Gastrocnemius medialis (tissue), 4 donors: ENCODE measurements around the gene DAAM1. TPM values are rescaled to one million over a fixed set of nuclear protein-coding genes. Genes with fewer than 3 reads are reported as not detected.

Experiments
- ATAC-seq, 2 donors: fragments of 150-250 bp; one replicate each; pipeline ENCODE4 v1.9.1; 2016
- DNase-seq, 2 donors: peaks; one replicate each; pipeline ENCODE4 v3.0.0-alpha.2; 2019
- H3K27ac ChIP-seq, 4 donors: fragments of 200-600 bp; sonication (generic); 1 replicate in 1 of 4; 2 replicates in 3 of 4; pipeline ENCODE4 v1.5.1; 2016 to 2018; ENCODE audit warnings: mild to moderate bottlenecking in 2 of 4, moderate library complexity in 1 of 4
- H3K27me3 ChIP-seq, 3 donors: fragments of 200-600 bp; sonication (generic) in 2 of 3; 1 replicate in 1 of 3; 2 replicates in 2 of 3; pipeline versions ENCODE4 v1.5.1 to v1.6.0; 2016 to 2019; ENCODE audit warnings: mild to moderate bottlenecking in 1 of 3, moderate library complexity in 1 of 3
- H3K36me3 ChIP-seq, 2 donors: fragments of 200-600 bp; sonication (generic) in 1 of 2; one replicate each; pipeline ENCODE4 v1.5.1; 2017 to 2018
- H3K4me1 ChIP-seq, 2 donors: fragments of 200-600 bp; sonication (generic) in 1 of 2; one replicate each; pipeline ENCODE4 v1.5.1; 2016 to 2017; ENCODE audit warnings: mild to moderate bottlenecking in 2 of 2
- H3K4me3 ChIP-seq, 4 donors: fragments of 200-600 bp; sonication (generic) in 3 of 4; 1 replicate in 1 of 4; 2 replicates in 3 of 4; pipeline ENCODE4 v1.5.1; 2016 to 2019; ENCODE audit warnings: mild to moderate bottlenecking in 2 of 4
- H3K9me3 ChIP-seq, 3 donors: fragments of 200-600 bp; sonication (generic) in 2 of 3; 1 replicate in 1 of 3; 2 replicates in 2 of 3; pipeline ENCODE4 v1.5.1; 2016 to 2019
- CTCF ChIP-seq, 5 experiments: fragments of 450-650 bp in 3 of 5; fragments of 200-600 bp in 2 of 5; sonication (generic) in 2 of 5; IDR thresholded peaks in 4 of 5; conservative IDR thresholded peaks in 1 of 5; 1 replicate in 4 of 5; 2 replicates in 1 of 5; pipeline ENCODE4 v1.5.1; 2016 to 2019; ENCODE audit warnings: antibody characterized with exemption in 5 of 5, mild to moderate bottlenecking in 3 of 5, moderate library complexity in 3 of 5
- POLR2A ChIP-seq, 2 donors: fragments of 450-650 bp; IDR thresholded peaks; one replicate each; pipeline ENCODE4 v1.6.1; 2017; ENCODE audit warnings: antibody characterized with exemption in 2 of 2, mild to moderate bottlenecking in 2 of 2, moderate library complexity in 2 of 2
- in situ Hi-C, 4 donors: fragments of 200-750 bp; cut with MboI; loops; one replicate each; pipeline versions ENCODE4 v1.15.0 to v1.8.0; 2017; ENCODE audit warnings: low sequenced_read_pairs in 4 of 4
- intact Hi-C: fragments of 100-400 bp; cut with DNase I; formaldehyde crosslinking; loops from one replicate; pipeline ENCODE4 v1.15.1; 2023; ENCODE audit warnings: low total_unique reads
- total RNA-seq, 4 donors: library from RNA; depleted of rRNA; stranded (reverse); fragments of >200 nt; gene quantifications; one replicate each; pipeline versions ENCODE4 v1.1.0 to v1.2.3, GENCODE V29; 2016

The DAAM1 gene
- total RNA-seq, 4 donors from 2014 or later, result 4.4 to 13.9 (median 6.4) TPM

GRCh38 chr14:59176765-59177164, 11.7 kb upstream of the DAAM1 start:
- Histone ChIP-seq H3K36me3 (no peaks in the 10 kb centered on the region), H3K4me3 (no peak overlapping the region), H3K4me1 (no peaks in the 10 kb centered on the region), H3K9me3 (no peaks in the 10 kb centered on the region), H3K27me3 (no peaks in the 10 kb centered on the region), H3K27ac (no peak overlapping the region)
- in situ Hi-C loops, result no loop called here
- no peak for ATAC-seq
- DNase-seq, result no peak
- intact Hi-C loops, result no loop called here
- no peak for TF ChIP-seq CTCF (IDR thresholded peaks at IDR 0.05 in 4 of 5, conservative IDR thresholded peaks at IDR 0.05 in 1 of 5)
- TF ChIP-seq POLR2A (IDR thresholded peaks at IDR 0.05), result no peak

GRCh38 chr14:59177262-59177661, 11.2 kb upstream of the DAAM1 start:
- Histone ChIP-seq H3K27me3 (no peaks in the 10 kb centered on the region), H3K36me3 (no peaks in the 10 kb centered on the region), H3K27ac (no peak overlapping the region), H3K4me3 (no peak overlapping the region), H3K9me3 (no peaks in the 10 kb centered on the region), H3K4me1 (no peaks in the 10 kb centered on the region)
- ATAC-seq (no peak), DNase-seq (no peak)
- TF ChIP-seq CTCF (IDR thresholded peaks at IDR 0.05 in 4 of 5, conservative IDR thresholded peaks at IDR 0.05 in 1 of 5) (no peak), POLR2A (IDR thresholded peaks at IDR 0.05) (no peak)
- intact Hi-C loops, result no loop called here
- in situ Hi-C loops, result no loop called here

GRCh38 chr14:59181791-59182190, 6.7 kb upstream of the DAAM1 start:
- in situ Hi-C loops, result no loop called here
- no peaks in the 10 kb centered on the region for H3K9me3 ChIP-seq
- no peak overlapping the region for H3K4me3 ChIP-seq
- no peak for DNase-seq
- H3K4me1 ChIP-seq, result no peaks in the 10 kb centered on the region
- no peaks in the 10 kb centered on the region for H3K27me3 ChIP-seq
- no peaks in the 10 kb centered on the region for H3K36me3 ChIP-seq
- TF ChIP-seq CTCF (IDR thresholded peaks at IDR 0.05 in 4 of 5, conservative IDR thresholded peaks at IDR 0.05 in 1 of 5), result no peak
- no peak for TF ChIP-seq POLR2A (IDR thresholded peaks at IDR 0.05)
- no peak for ATAC-seq
- intact Hi-C loops, result no loop called here
- no peak overlapping the region for H3K27ac ChIP-seq

DNA sequence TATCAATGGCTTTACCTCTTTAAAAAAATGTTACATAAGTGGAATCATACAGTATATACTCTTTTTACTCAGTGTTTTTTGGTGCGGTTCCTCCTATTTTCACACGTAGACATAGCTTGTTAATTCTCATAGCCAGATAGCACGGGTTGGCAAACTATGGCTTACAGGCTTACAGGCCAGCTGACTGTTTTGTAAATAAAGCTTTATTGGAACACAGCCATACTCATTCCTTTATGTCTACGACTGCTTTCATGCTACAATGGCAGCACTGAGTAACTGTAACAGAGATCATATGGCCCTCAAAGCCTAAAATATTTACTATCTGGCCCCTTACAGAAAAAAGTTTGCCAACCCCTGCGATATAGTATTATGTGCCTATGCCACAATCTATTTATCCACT, 5.8 kb upstream of the DAAM1 start:
- in situ Hi-C loops, result no loop called here
- intact Hi-C loops, result no loop called here

More for the DNA sequence above, 5.8 kb upstream of the DAAM1 start:
- H3K27me3 ChIP-seq, result no peaks in the 10 kb centered on the region
- no peaks in the 10 kb centered on the region for H3K9me3 ChIP-seq
- DNase-seq (no peak), ATAC-seq (no peak)
- no peaks in the 10 kb centered on the region for H3K36me3 ChIP-seq
- TF ChIP-seq POLR2A (IDR thresholded peaks at IDR 0.05) (no peak), CTCF (IDR thresholded peaks at IDR 0.05 in 4 of 5, conservative IDR thresholded peaks at IDR 0.05 in 1 of 5) (no peak)
- H3K27ac ChIP-seq, result no peak overlapping the region
- peaks cover 3 to 5% of the 10 kb centered on the region in 2 donors for H3K4me1 ChIP-seq
- H3K4me3 ChIP-seq, result no peak overlapping the region
